GM12892 (cell line): ENCODE results near the gene PRKD1.
"Not testable (repeated sequence)": the region's sequence is repeated elsewhere in the genome, so short reads cannot be mapped to it uniquely, and the experiment has no call there.

ENCODE experiments used
- DNase-seq: peaks from one replicate; pipeline ENCODE4 v3.0.0; 2011; ENCODE audit not compliant: insufficient read length
- FAIRE-seq: peaks from 2 replicates; lab custom pipeline; 2011; peaks lifted over from hg19 to GRCh38; lab: Jason Lieb, UNC
- POLR2A ChIP-seq: IDR thresholded peaks from 2 replicates; pipeline ENCODE4 v1.6.1; 2011; ENCODE audit warnings: low read depth, low read length, control low read depth
- POLR2AphosphoS5 ChIP-seq: IDR thresholded peaks from 2 replicates; pipeline ENCODE4 v1.6.1; 2011; ENCODE audit warnings: low read depth, low read length, control low read depth
- TAF1 ChIP-seq: IDR thresholded peaks from 2 replicates; pipeline ENCODE4 v1.6.1; 2011; ENCODE audit warnings: low read depth, mild to moderate bottlenecking, control low read depth, low read length, borderline replicate concordance

PRKD1 gene

DNA sequence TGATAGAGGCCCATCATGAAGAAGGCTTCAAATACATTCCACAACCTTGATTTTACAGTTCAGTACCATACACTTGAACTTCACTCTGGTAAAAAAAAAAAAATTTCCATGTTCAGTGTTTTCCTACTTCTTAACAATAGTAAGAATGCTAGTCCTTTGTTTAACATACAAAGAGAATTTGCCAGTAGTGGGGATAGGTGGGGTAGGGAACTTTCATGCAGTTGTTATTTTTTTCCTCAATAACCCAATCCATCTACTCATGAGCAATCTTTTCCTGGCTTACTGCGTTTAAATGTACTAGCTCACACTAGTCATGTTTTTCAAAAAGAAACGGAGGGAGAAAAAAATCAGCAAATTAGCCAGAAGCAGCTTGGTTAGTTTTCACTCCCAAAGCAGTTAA lies 206.1 kb downstream of the PRKD1 start:
- no peak for DNase-seq
- FAIRE-seq, result no peak
- TF ChIP-seq POLR2AphosphoS5 (no peak), POLR2A (no peak), TAF1 (no peak)

DNA sequence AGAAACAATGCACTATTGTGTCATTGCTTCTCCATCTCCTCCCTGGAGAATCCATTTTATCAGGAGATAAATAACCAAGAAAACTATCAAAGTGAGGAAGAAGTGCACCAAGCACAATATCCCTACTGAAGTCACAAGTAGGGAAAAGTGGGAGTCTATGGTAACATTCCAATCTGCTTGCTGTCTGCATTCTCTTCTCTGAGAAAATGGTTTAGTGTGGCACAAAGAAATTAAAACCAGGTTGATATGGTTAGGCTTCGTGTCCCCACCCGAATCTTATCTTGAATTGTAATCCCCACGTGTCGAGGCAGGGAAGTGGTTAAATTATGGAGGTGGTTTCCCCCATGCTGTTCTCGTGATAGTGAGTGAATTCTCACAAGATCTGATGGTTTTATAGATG lies 209.7 kb downstream of the PRKD1 start:
- no peak for TF ChIP-seq POLR2A
- no peak for TF ChIP-seq TAF1
- no peak for TF ChIP-seq POLR2AphosphoS5
- DNase-seq (no peak), FAIRE-seq (no peak)

DNA sequence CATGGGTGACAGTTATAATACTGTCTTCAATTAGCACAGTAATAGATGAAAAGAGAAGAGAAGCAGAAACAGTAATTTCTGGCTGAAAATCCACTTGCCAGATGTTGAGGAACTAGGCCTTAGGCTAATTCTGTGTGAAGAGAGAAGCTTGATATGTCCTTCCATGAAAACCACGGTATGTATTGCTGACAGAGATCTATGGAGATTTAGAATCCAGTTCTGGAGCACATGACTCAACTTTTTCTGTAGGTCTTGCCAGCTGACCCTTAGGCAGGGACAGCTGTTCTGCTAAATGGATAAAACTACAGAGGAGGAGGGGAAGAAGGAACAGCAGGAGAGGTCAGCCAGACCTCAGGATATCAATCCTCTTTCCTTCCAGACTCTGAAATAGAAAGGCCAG lies 211.5 kb downstream of the PRKD1 start:
- no peak for DNase-seq
- no peak for TF ChIP-seq TAF1
- no peak for TF ChIP-seq POLR2A
- TF ChIP-seq POLR2AphosphoS5, result no peak
- FAIRE-seq, result no peak

DNA sequence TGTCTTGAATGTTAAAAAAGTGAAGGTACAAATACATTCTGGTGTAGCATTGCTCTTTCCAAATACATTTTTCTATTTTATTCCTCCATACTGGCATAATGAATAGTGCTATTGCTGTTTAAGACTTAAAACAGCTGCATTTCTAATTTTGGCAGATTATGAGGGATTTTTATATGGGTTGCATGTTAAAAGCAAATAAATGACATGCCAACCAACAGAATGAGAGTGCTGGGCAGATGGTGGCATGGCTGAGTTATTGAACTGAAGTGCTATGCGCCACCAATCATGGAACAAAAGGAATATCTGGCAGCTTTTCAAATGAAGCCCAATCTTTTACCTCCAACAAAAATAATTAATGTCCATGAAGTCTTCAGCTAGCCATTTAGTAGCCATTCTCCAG lies 215.0 kb downstream of the PRKD1 start:
- DNase-seq, result no peak
- TF ChIP-seq POLR2A, result no peak
- TF ChIP-seq POLR2AphosphoS5, result no peak
- TF ChIP-seq TAF1, result no peak
- no peak for FAIRE-seq

DNA sequence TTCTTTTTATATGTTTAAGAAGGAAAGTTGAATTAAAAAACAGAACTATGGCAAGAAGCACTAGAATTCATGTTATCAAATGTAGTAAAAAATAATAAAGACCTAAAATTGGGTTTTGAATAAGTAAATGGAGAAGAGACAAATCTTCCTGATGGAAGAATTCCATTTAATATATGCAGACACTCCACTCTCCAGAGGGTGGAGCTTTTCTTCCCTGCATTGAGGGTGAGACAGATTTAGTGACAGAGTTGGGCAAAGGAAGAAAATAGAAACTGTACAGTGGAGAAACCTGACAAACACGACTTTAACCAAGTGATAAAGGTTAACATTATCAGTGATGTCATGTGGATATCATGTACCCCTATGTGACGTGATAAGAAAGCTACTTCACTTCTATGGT lies 217.6 kb downstream of the PRKD1 start:
- DNase-seq, result no peak
- no peak for FAIRE-seq
- TF ChIP-seq POLR2A (no peak), TAF1 (no peak), POLR2AphosphoS5 (no peak)

DNA sequence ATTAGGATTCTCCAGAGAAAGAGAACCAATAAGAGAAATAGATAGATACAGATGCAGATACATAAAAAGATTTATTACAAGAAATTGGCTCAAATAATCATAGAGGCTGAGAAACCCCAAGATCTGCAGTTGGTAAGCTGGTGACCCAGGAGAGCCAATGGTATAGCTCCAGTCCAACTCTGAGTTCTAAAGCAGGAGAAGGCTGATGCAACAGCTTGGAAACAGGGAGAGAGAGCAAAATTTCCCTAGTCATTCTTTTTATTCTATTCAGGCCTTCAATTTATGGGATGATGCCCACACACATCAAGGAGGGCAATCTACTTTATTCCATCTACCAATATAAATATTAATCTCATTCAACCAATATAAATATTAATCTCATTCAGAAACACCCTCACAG lies 218.2 kb downstream of the PRKD1 start:
- TF ChIP-seq POLR2A (no peak), POLR2AphosphoS5 (no peak), TAF1 (no peak)
- FAIRE-seq, result no peak
- no peak for DNase-seq

DNA sequence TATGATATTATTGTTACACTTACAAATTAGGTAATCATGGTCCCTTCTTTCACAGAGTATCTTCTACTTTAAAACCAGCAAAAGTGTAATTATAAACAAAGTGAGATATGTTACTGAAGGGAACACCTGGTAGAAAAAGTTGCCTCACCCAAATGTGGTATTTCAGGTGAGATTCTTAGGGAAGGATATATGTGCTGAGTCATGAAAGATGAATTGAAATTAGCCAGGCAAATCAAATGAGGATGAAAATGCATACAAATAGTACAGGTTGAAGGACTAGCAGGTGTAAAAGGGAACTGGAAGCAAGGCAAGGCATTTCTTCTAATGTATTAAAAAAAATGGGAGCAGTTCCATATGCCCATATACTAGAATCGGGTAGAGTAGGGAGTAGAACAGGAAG lies 220.9 kb downstream of the PRKD1 start:
- TF ChIP-seq POLR2A (no peak), TAF1 (no peak), POLR2AphosphoS5 (no peak)
- DNase-seq (no peak), FAIRE-seq (no peak)

DNA sequence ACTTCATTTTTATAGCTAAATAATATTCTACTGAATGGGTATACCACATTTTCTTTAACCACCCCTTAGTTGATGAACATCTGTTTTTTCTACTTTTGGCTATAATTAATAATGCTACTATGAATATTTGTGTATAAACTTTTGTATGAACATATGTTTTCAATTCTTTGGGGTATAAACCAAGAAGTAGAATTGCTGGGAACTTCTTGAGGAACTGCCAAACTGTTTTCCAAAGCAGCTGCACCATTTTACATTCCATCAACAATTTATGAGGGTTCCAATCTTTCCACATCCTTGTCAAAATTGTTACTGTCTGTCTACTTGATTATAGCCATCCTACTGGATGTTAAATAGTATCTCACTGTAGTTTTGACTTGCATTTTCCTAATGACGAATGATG lies 221.8 kb downstream of the PRKD1 start:
- FAIRE-seq (no peak), DNase-seq (no peak)
- TF ChIP-seq TAF1, result no peak
- no peak for TF ChIP-seq POLR2AphosphoS5
- TF ChIP-seq POLR2A, result no peak

DNA sequence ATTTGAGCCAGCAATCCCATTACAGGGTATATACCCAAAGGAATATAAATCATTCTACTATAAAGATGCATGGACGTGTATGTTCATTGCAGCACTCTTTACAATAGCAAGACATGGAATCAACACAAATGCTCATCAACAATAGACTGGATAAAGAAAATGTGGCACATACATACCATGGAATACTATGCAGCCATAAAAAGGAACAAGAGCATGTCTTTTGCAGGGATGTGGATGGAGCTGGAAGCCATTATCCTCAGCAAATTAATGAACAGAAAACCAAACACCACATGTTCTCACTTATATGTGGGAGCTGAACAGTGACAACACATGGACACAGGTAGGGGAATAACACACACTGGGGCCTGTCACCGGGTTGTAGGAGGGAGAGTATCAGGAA lies 238.1 kb downstream of the PRKD1 start:
- not testable (repeated sequence) for DNase-seq, FAIRE-seq

DNA sequence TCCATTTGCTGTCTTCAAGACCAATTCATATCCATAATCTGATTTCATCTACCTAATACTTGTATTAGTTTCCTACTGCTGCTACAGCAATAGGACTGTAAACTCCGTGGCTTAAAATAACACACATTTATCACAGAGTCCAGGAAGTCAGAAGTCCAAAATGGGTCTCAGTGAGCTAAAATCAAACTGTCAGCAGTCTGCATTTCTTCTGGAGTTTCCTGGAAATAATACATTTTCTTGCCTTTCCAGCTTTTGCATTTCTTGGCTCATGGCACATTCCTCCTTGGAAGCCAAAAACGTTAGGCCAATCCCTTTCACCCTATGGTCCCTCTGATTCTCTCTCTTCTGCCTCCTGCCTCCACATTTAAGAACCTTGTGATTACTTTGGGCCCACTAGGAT lies 239.8 kb downstream of the PRKD1 start:
- TF ChIP-seq POLR2A, result no peak
- TF ChIP-seq POLR2AphosphoS5, result no peak
- no peak for TF ChIP-seq TAF1
- FAIRE-seq, result no peak
- no peak for DNase-seq

DNA sequence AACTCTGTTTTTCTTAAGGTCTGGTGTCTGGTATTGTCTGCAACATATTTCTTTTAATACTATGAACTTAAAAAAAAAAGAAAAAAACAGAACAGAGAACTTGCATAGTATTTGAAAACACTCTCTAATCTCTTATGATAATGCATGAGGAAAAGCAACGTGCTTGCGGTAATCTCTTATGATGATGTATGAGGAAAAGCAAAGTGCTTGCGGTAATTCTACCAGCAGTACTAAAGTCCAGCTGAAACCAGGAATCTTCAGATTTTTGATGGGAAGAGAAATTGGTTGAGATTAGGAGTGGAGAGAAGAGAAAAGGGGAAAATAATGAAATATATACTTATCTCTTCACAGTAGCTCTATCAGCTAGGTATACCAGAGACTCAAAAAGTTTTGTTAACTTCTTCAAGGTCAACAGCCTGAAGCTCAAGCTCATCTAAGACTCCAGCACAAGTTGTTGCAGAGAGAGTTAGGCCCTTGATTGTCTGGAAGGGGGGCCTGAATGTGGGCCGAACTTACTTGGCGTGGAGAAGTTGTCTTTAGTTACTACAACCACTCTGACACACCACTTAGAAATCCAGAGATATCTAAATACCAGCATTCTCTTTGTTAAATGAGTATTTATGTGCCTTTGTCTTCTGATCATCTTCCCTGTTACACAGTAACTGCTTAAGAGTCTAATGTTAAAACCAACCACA lies 240.4 kb downstream of the PRKD1 start:
- TF ChIP-seq POLR2A (no peak), POLR2AphosphoS5 (no peak), TAF1 (no peak)
- no peak for DNase-seq
- no peak for FAIRE-seq

DNA sequence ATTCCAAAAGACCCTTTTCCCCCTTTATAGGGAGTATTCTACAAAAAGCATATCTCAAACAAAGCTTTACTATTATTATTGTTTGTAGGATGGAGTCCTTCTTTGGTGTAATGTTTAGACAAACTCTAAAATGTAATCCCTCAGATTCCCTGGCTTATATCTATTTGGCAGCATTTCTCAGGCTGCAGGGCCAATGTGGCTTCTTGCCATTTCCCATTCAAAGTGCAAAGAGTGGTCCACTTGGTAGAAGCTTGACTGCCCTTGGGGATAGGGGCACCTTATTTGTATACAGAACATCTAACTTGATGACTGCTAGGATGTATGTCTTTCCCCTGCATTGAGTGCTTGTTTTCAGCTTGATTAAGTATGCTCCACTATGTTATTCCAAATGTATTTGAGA lies 242.7 kb downstream of the PRKD1 start:
- TF ChIP-seq TAF1, result no peak
- TF ChIP-seq POLR2AphosphoS5, result no peak
- no peak for TF ChIP-seq POLR2A
- FAIRE-seq (no peak), DNase-seq (no peak)
